ENCODE data around the gene KRT3.

DNA sequence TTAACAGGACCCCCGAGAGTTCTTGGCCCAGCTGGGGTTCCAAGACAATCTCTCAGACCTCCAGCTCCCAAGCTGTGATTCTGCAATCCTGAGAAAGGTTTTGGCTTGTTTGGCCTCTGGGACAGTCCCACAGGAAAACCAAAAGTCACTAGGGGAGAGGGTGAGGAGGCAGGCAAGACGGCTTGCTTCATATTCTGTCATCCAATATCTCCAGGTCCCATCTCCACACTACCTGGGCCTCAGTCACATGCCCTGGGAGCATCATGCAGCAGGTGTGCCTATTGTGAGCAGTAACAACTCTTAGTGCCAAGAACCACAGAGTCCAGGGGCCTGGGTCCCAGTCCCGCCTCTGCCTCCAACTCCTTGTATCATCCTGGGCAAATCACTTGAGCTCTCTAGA is 36.5 kb upstream of the KRT3 start:
- TF ChIP-seq, protein P1, sequence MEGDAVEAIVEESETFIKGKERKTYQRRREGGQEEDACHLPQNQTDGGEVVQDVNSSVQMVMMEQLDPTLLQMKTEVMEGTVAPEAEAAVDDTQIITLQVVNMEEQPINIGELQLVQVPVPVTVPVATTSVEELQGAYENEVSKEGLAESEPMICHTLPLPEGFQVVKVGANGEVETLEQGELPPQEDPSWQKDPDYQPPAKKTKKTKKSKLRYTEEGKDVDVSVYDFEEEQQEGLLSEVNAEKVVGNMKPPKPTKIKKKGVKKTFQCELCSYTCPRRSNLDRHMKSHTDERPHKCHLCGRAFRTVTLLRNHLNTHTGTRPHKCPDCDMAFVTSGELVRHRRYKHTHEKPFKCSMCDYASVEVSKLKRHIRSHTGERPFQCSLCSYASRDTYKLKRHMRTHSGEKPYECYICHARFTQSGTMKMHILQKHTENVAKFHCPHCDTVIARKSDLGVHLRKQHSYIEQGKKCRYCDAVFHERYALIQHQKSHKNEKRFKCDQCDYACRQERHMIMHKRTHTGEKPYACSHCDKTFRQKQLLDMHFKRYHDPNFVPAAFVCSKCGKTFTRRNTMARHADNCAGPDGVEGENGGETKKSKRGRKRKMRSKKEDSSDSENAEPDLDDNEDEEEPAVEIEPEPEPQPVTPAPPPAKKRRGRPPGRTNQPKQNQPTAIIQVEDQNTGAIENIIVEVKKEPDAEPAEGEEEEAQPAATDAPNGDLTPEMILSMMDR (IDR thresholded peaks at IDR 0.05) = no peak
- no peak for TF ChIP-seq EZH2 (IDR thresholded peaks at IDR 0.05; ENCODE audit: borderline replicate concordance, insufficient read depth, low read depth, low read length, poor library complexity, severe bottlenecking)
